DND-41 (cell line): ENCODE results near the gene IDH1.

Experiments
- ATAC-seq: fragments of 200-7000 bp; cut with Tn5 transposase; 3 replicates; pipeline ENCODE4 v1.9.1; 2021; ENCODE audit warnings: low read depth; ENCODE audit not compliant: insufficient read depth
- DNase-seq: peaks from one replicate; pipeline ENCODE4 v3.0.0-alpha.2; 2020
- H2AFZ ChIP-seq: 2 replicates; pipeline ENCODE4 v1.6.0; 2012; ENCODE audit warnings: low read depth, low read length
- H3K27ac ChIP-seq: 2 replicates; pipeline ENCODE4 v1.5.1; 2012; ENCODE audit warnings: low read length, inconsistent platforms
- H3K27me3 ChIP-seq: fragments of 200-600 bp; sonication (generic); 2 replicates; pipeline ENCODE4 v1.6.0; 2012; ENCODE audit warnings: low read length, mild to moderate bottlenecking, inconsistent platforms; ENCODE audit not compliant: insufficient read depth, poor library complexity
- H3K36me3 ChIP-seq: 2 replicates; pipeline ENCODE4 v1.5.1; 2012; ENCODE audit warnings: low read length, inconsistent platforms; ENCODE audit not compliant: insufficient read depth
- H3K4me1 ChIP-seq: 2 replicates; pipeline ENCODE4 v1.5.1; 2012; ENCODE audit warnings: mild to moderate bottlenecking, low read length; ENCODE audit not compliant: insufficient read depth
- H3K4me2 ChIP-seq: 2 replicates; pipeline ENCODE4 v1.6.0; 2012; ENCODE audit warnings: mild to moderate bottlenecking, moderate library complexity, low read length, inconsistent platforms; ENCODE audit not compliant: insufficient read depth
- H3K4me3 ChIP-seq, 2 experiments: fragments of 200-600 bp in 1 of 2; shearing (Covaris generic) in 1 of 2; 2 replicates each; pipeline ENCODE4 v1.5.1; 2012 to 2016; ENCODE audit warnings: inconsistent platforms in 2 of 2, low read length in 2 of 2, mild to moderate bottlenecking in 2 of 2, low read depth in 1 of 2, moderate library complexity in 1 of 2
- H3K79me2 ChIP-seq: 2 replicates; pipeline ENCODE4 v1.6.0; 2012; ENCODE audit warnings: low read length, inconsistent platforms; ENCODE audit not compliant: insufficient read depth
- H3K9ac ChIP-seq: 2 replicates; pipeline ENCODE4 v1.6.0; 2012; ENCODE audit warnings: low read depth, mild to moderate bottlenecking, inconsistent platforms, low read length, moderate library complexity
- H3K9me3 ChIP-seq: 2 replicates; pipeline ENCODE4 v1.5.1; 2012; ENCODE audit warnings: low read length, moderate library complexity, mild to moderate bottlenecking, inconsistent platforms; ENCODE audit not compliant: insufficient read depth, severe bottlenecking
- H4K20me1 ChIP-seq: 2 replicates; pipeline ENCODE4 v1.6.0; 2012; ENCODE audit warnings: low read length; ENCODE audit not compliant: insufficient read depth
- EZH2 ChIP-seq: IDR thresholded peaks from 3 replicates; pipeline ENCODE4 v1.6.1; 2012; ENCODE audit warnings: borderline replicate concordance, low read depth, mild to moderate bottlenecking, moderate library complexity, low read length, inconsistent platforms; ENCODE audit not compliant: severe bottlenecking
- TF ChIP-seq, protein P1 (sequence below): IDR thresholded peaks from 2 replicates; pipeline ENCODE4 v1.5.1; 2012; ENCODE audit warnings: borderline replicate concordance, low read length, moderate library complexity, mild to moderate bottlenecking; ENCODE audit not compliant: poor library complexity, severe bottlenecking; ENCODE audit errors: extremely low read depth

The IDH1 gene

DNA sequence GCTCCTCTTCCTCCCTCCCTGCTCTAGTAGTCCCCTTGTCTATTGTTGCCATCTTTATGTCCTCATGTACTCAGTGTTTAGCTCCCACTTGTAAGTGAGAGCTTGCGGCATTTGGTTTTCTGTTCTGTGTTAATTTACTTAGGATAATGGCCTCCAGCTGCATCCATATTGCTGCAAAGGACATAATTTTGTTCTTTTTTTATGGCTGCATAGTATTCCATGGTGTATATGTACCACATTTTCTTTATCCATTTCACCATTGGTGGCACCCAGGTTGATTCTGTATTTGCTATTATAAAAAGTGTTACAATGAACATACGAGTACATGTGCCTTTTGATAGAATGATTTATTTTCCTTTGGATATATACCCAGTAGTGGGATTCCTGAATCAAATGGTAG is 23.7 kb upstream of the IDH1 start:
- Histone ChIP-seq H3K9me3 (no peaks in the 10 kb centered on the region), H3K4me3 (no peak overlapping the region), H3K9ac (no peak overlapping the region), H3K4me2 (no peak overlapping the region), H3K4me1 (no peaks in the 10 kb centered on the region), H3K36me3 (peaks cover 100% of the 10 kb centered on the region), H2AFZ (no peak overlapping the region), H3K79me2 (peaks cover 90% of the 10 kb centered on the region), H3K27me3 (no peaks in the 10 kb centered on the region), H4K20me1 (peaks cover 15% of the 10 kb centered on the region; the same call in 1 of the 2 replicates), H3K27ac (no peak overlapping the region)
- ATAC-seq: no peak
- TF ChIP-seq, protein P1, sequence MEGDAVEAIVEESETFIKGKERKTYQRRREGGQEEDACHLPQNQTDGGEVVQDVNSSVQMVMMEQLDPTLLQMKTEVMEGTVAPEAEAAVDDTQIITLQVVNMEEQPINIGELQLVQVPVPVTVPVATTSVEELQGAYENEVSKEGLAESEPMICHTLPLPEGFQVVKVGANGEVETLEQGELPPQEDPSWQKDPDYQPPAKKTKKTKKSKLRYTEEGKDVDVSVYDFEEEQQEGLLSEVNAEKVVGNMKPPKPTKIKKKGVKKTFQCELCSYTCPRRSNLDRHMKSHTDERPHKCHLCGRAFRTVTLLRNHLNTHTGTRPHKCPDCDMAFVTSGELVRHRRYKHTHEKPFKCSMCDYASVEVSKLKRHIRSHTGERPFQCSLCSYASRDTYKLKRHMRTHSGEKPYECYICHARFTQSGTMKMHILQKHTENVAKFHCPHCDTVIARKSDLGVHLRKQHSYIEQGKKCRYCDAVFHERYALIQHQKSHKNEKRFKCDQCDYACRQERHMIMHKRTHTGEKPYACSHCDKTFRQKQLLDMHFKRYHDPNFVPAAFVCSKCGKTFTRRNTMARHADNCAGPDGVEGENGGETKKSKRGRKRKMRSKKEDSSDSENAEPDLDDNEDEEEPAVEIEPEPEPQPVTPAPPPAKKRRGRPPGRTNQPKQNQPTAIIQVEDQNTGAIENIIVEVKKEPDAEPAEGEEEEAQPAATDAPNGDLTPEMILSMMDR: no peak
- no peak for TF ChIP-seq EZH2
- DNase-seq: no peak

DNA sequence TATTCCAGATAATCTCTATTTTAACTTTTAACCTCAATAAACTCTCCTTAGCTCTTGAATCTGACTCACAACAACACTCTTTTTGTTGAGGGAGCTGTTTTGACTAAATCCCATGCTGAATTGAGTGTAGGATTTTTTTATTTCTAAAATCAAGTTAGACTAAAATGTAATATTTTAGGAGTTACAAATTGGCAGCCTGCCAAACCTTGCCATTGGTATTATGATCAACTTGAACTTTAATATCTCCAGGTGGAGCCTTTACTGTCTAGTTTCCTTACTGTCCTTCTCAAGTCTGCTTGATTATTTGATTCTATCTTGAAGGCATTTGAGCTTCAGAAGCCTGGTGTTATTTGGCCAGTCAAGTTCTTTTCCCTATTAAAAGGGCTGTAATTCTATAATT is 19.9 kb upstream of the IDH1 start:
- Histone ChIP-seq H2AFZ (no peak overlapping the region), H3K9ac (no peak overlapping the region), H3K27me3 (no peaks in the 10 kb centered on the region), H3K27ac (no peak overlapping the region), H3K4me1 (peaks cover under 1% of the 10 kb centered on the region), H3K79me2 (peaks cover 89% of the 10 kb centered on the region), H4K20me1 (peaks cover 11% of the 10 kb centered on the region), H3K36me3 (peaks cover 86% of the 10 kb centered on the region), H3K4me2 (no peak overlapping the region), H3K9me3 (no peaks in the 10 kb centered on the region), H3K4me3 (no peak overlapping the region)
- ATAC-seq (no peak), DNase-seq (no peak)
- no peak for TF ChIP-seq EZH2
- TF ChIP-seq, protein P1: no peak

DNA sequence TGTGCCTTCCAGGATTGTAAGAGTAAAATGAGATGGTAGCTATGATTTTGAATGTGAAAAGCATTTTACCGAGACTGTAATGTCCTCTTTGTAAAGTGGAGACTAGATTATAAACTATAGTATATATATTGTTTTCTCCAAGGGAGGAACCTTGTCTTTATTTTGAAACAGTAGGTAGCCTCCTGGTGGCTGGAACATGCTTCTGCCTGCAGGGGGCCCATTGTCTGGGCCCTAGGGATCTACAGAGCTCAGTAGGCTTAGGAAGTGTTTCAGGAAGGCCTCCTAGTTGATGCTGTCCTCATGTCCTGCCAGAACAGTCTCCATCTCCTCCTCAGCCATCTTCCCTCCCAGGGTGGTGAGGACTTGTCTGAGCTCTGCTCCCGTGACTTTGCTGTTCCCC is 14.2 kb upstream of the IDH1 start:
- peaks cover 36% of the 10 kb centered on the region for H3K4me1 ChIP-seq
- DNase-seq: no peak

More for the DNA sequence above, 14.2 kb upstream of the IDH1 start:
- Histone ChIP-seq H3K4me3 (no peak overlapping the region), H3K36me3 (peaks cover 35% of the 10 kb centered on the region), H3K27ac (peak overlapping the region; percentile 34; the same call in 1 of the 2 replicates), H3K9ac (no peak overlapping the region), H3K4me2 (peak overlapping the region; percentile 84; the same call in 1 of the 2 replicates), H3K9me3 (no peaks in the 10 kb centered on the region), H2AFZ (no peak overlapping the region), H3K79me2 (peaks cover 87% of the 10 kb centered on the region), H4K20me1 (peaks cover 13% of the 10 kb centered on the region), H3K27me3 (no peaks in the 10 kb centered on the region)
- no peak for TF ChIP-seq EZH2
- TF ChIP-seq, protein P1: peak; percentile 37
- no peak for ATAC-seq
